HL-60 (cell line): ENCODE results near the gene SPDYC.
A peak's percentile ranks its signal among the peaks of the same experiment; 100 is the strongest.

Experiments
- DNase-seq, 2 experiments: peaks; one replicate each; pipeline ENCODE4 v3.0.0-alpha.2; 2010 to 2020; ENCODE audit warnings: low read depth in 1 of 2, low spot score in 1 of 2
- H3K27ac ChIP-seq: fragments of 250-450 bp; sonication (Bioruptor Pico); replicated peaks from 2 replicates; pipeline ENCODE4 v1.5.1; 2020; ENCODE audit warnings: mild to moderate bottlenecking, moderate library complexity
- H3K27me3 ChIP-seq: fragments of 250-450 bp; sonication (Bioruptor Pico); 2 replicates; pipeline ENCODE4 v1.5.1; 2021; ENCODE audit warnings: mild to moderate bottlenecking, moderate library complexity; ENCODE audit not compliant: insufficient read depth, poor library complexity, severe bottlenecking
- H3K4me3 ChIP-seq: replicated peaks from 2 replicates; pipeline ENCODE4 v1.5.1; 2011; ENCODE audit warnings: mild to moderate bottlenecking, control low read depth, low read length; ENCODE audit not compliant: insufficient read depth
- CTCF ChIP-seq: IDR thresholded peaks from one replicate; pipeline ENCODE4 v1.5.1; 2011; ENCODE audit warnings: low read length, control low read depth, inconsistent platforms; ENCODE audit not compliant: insufficient read depth
- GABPA ChIP-seq: IDR thresholded peaks from 2 replicates; pipeline ENCODE4 v1.6.1; 2012; ENCODE audit warnings: low read depth
- POLR2AphosphoS5 ChIP-seq: IDR thresholded peaks from 2 replicates; pipeline ENCODE4 v1.6.1; 2012; ENCODE audit warnings: low read depth
- REST ChIP-seq: IDR thresholded peaks from 2 replicates; pipeline ENCODE4 v1.6.1; 2012; ENCODE audit warnings: low read depth; ENCODE audit not compliant: insufficient replicate concordance
- SPI1 ChIP-seq: IDR thresholded peaks from 2 replicates; pipeline ENCODE4 v1.6.1; 2012; ENCODE audit warnings: low read depth, mild to moderate bottlenecking, borderline replicate concordance

The SPDYC gene

GRCh38 chr11:65126624-65127274, 43.3 kb upstream of the SPDYC start:
- DNase-seq, result no peak
- H3K27me3 ChIP-seq, result no peaks in the 10 kb centered on the region
- no peak for TF ChIP-seq GABPA
- TF ChIP-seq REST, result no peak
- peak; percentile 73; the same call in 1 of the 2 replicates for TF ChIP-seq POLR2AphosphoS5
- no peak for TF ChIP-seq CTCF
- no peak overlapping the region for H3K4me3 ChIP-seq
- H3K27ac ChIP-seq, result no peak overlapping the region

- no peaks in the 10 kb centered on the region for H3K27me3 ChIP-seq
- no peak for DNase-seq
- TF ChIP-seq POLR2AphosphoS5, result no peak; the same call in 1 of the 2 replicates
- TF ChIP-seq CTCF, result no peak
- TF ChIP-seq GABPA, result no peak
- H3K4me3 ChIP-seq, result no peak overlapping the region
- no peak overlapping the region for H3K27ac ChIP-seq
Observed at GRCh38 chr11:65127473-65128181, 42.4 kb upstream of the SPDYC start.

GRCh38 chr11:65128182-65129145, 41.6 kb upstream of the SPDYC start:
- H3K27me3 ChIP-seq, result no peaks in the 10 kb centered on the region
- DNase-seq, result no peak
- no peak overlapping the region for H3K27ac ChIP-seq
- TF ChIP-seq SPI1, result no peak
- no peak for TF ChIP-seq GABPA
- H3K4me3 ChIP-seq, result no peak overlapping the region

GRCh38 chr11:65129649-65130441, 40.2 kb upstream of the SPDYC start:
- Histone ChIP-seq H3K27ac (no peak overlapping the region), H3K4me3 (no peak overlapping the region)
- no peak for DNase-seq

More at GRCh38 chr11:65129649-65130441, 40.2 kb upstream of the SPDYC start:
- H3K27me3 ChIP-seq, result no peaks in the 10 kb centered on the region
- no peak for TF ChIP-seq REST
- TF ChIP-seq POLR2AphosphoS5, result no peak
- TF ChIP-seq SPI1, result no peak
- no peak for TF ChIP-seq CTCF
- TF ChIP-seq GABPA, result no peak
